Fibroblast of pulmonary artery (primary cell): ENCODE measurements around the gene ERBB2.

Experiments
- DNase-seq: peaks from one replicate; pipeline ENCODE4 v3.0.0-alpha.2; 2010; ENCODE audit warnings: low read depth
- H3K4me3 ChIP-seq: replicated peaks from 2 replicates; pipeline ENCODE4 v1.5.1; 2011; ENCODE audit warnings: low read depth, mild to moderate bottlenecking, control low read depth, low read length, moderate library complexity
- TF ChIP-seq, protein P1 (sequence below): IDR thresholded peaks from 2 replicates; pipeline ENCODE4 v1.5.1; 2011; ENCODE audit warnings: mild to moderate bottlenecking, control low read depth, low read length, inconsistent platforms; ENCODE audit errors: missing control alignments

Gene ERBB2

GRCh38 chr17:39699818-39700147 lies at the start of gene ERBB2:
TSS of gene ERBB2 (plus strand) at chr17:39700064. CDS start at chr17:39700239, 175 bp downstream.
- TF ChIP-seq, protein P1, sequence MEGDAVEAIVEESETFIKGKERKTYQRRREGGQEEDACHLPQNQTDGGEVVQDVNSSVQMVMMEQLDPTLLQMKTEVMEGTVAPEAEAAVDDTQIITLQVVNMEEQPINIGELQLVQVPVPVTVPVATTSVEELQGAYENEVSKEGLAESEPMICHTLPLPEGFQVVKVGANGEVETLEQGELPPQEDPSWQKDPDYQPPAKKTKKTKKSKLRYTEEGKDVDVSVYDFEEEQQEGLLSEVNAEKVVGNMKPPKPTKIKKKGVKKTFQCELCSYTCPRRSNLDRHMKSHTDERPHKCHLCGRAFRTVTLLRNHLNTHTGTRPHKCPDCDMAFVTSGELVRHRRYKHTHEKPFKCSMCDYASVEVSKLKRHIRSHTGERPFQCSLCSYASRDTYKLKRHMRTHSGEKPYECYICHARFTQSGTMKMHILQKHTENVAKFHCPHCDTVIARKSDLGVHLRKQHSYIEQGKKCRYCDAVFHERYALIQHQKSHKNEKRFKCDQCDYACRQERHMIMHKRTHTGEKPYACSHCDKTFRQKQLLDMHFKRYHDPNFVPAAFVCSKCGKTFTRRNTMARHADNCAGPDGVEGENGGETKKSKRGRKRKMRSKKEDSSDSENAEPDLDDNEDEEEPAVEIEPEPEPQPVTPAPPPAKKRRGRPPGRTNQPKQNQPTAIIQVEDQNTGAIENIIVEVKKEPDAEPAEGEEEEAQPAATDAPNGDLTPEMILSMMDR = no peak
- peak; percentile 79 for DNase-seq
- H3K4me3 ChIP-seq = peak within 1 kb of the TSS; percentile 75

- no peak overlapping the region for H3K4me3 ChIP-seq
- TF ChIP-seq, protein P1 = no peak
- no peak for DNase-seq
Measured at GRCh38 chr17:39650121-39650579, 49.7 kb upstream of the ERBB2 start.

- no peak for DNase-seq
- H3K4me3 ChIP-seq = no peak overlapping the region
- TF ChIP-seq, protein P1 = no peak
Measured at GRCh38 chr17:39651923-39652586, 47.8 kb upstream of the ERBB2 start.

DNA sequence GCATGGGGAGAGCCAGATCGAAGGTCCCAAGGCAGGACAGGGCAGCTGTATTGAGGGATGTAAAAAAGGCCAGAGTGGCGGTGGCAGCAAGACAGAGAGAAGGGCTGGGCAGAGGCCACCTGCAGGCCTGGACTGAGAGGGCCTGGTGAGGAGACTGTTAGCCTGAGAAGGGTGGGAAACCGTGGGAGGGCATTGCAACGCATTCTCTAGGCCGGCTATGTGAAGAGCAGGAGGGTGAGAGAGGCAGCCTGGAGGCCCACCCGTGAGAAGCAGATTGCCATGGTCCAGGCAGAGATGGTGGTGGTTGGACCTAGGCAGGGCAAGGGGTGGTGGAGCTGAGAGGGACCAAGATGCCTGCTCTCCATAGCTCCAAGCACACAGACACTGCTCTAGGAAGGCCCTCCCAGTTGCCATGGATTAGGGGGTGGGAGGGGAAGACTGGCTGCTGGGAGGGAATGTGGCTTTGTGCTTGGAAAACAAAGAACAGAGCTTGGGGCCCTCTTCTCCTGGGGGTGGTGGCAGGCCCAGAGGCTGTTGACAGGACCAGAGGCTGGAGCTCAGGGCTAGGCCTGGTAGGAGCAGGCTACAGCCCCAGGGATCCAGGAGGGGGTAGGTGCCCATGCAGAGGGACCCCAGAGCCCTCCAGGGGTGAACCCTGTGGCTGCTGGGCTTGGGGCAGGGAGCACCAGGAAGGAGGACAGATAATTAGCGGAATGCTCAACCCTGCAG lies 47.1 kb upstream of the ERBB2 start:
- TF ChIP-seq, protein P1 = no peak
- peak; percentile 15 for DNase-seq
- no peak overlapping the region for H3K4me3 ChIP-seq

GRCh38 chr17:39653316-39653661 lies 46.6 kb upstream of the ERBB2 start:
- no peak overlapping the region for H3K4me3 ChIP-seq
- DNase-seq = no peak
- TF ChIP-seq, protein P1 = no peak

DNA sequence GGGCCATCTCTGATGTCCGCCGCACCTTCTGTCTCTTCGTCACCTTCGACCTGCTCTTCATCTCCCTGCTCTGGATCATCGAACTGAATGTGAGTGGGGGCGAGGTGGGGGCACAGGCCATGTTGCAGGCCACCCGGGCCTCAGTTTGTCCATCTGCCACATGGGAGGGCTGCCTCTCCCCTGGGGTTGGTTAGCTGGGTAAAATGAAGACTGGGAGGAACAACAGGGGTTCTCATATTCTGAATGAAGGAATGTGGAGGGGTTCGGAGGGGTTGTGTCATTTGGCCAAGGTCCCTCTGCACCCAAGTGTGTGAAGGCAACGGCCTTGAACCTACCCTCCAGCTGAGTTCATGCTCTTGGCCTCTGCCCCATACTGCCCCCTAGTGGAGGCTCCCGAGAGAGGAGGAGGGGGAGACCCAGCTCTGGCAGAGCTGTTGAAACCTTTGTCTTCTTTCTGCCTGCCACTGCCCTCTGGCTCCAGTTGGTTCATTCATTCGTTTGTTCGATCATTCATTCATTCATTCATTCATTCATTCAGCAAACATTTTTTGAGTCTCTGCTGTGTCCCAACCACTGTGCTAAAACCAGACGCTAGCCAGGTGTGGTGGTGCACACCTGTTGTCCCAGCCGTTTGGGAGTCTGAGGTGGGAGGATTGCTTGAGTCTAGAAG lies 46.1 kb upstream of the ERBB2 start:
- H3K4me3 ChIP-seq = no peak overlapping the region
- peak; percentile 48 for DNase-seq

More for the DNA sequence above, 46.1 kb upstream of the ERBB2 start:
- TF ChIP-seq, protein P1 = peak; percentile 92
